ENCODE data around the gene SAFB2. TPM values are rescaled to one million over a fixed set of nuclear protein-coding genes. Genes with fewer than 3 reads are reported as not detected.

The SAFB2 gene
- total RNA-seq (24.6 TPM), polyA plus RNA-seq (ENCODE audit: insufficient read depth in 1 of 8, insufficient read length in 8 of 8, low replicate concordance in 1 of 8) (10 to 100 TPM; 34.0 to 55.9 (median 45.4) TPM)
- long read RNA-seq, donor 1, partial matches to known transcripts: 0 of 2 reads
- long read RNA-seq, donor 1, other reads (novel, unspliced or antisense): 0 of 2 reads
- long read RNA-seq, donor 2: 0 reads
- long read RNA-seq, donor 3, partial matches to known transcripts: 17 of 17 reads
- long read RNA-seq, donor 3, other reads (novel, unspliced or antisense): 0 of 17 reads
- long read RNA-seq, donor 4, partial matches to known transcripts: 11 of 11 reads
- long read RNA-seq, donor 4, other reads (novel, unspliced or antisense): 0 of 11 reads
- long read RNA-seq, donor 5, partial matches to known transcripts: 57 of 57 reads
- long read RNA-seq, donor 5, other reads (novel, unspliced or antisense): 0 of 57 reads
- long read RNA-seq, donor 6, partial matches to known transcripts: 34 of 36 reads
- long read RNA-seq, donor 6, other reads (novel, unspliced or antisense): 0 of 36 reads
- long read RNA-seq, donor 7, partial matches to known transcripts: 30 of 30 reads
- long read RNA-seq, donor 7, other reads (novel, unspliced or antisense): 0 of 30 reads
- long read RNA-seq, donor 8, partial matches to known transcripts: 29 of 34 reads
- long read RNA-seq, donor 8, other reads (novel, unspliced or antisense): 5 of 34 reads
- long read RNA-seq, donor 9, partial matches to known transcripts: 35 of 36 reads
- long read RNA-seq, donor 9, other reads (novel, unspliced or antisense): 0 of 36 reads
- long read RNA-seq, donor 10, partial matches to known transcripts: 52 of 64 reads
- long read RNA-seq, donor 10, other reads (novel, unspliced or antisense): 10 of 64 reads
- long read RNA-seq, donor 11, partial matches to known transcripts: 31 of 31 reads
- long read RNA-seq, donor 11, other reads (novel, unspliced or antisense): 0 of 31 reads

DNA sequence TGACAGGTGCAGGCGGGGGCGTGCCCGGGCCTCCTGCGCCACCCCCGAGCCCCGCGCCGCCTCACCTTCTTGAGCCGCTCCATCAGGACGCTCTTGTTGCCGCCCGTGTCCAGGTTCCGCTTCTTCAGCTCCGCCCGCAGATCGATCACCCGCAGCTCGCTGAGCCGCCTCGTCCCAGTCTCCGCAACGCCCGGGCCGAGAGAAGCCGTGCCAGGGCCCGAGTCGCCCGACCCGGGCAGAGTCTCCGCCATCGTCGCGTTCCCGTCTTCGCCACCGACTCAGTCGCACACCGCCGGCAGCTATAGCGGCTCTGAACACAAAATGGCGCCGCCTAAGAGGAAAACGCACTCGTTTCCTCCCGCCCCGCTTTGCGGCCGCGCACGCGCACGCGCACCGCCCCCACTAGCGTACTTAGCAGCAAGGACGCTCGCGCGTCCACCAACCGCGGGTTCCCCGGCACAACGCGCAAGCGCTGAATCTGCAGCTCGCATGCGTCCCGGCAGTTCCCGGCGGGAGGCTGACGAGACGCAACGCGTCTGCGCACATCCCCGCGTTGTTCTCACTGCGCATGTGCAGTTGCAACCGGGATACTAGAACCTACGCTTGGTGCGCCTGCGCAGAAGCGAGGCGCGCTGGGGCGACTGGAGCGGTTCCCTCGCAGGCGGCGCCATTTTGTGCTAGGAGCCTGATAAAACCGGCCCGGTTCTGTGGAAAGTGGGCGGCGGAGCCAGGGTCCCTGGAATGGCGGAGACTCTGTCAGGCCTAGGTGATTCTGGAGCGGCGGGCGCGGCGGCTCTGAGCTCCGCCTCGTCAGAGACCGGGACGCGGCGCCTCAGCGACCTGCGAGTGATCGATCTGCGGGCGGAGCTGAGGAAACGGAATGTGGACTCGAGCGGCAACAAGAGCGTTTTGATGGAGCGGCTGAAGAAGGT lies at the start of gene SAFB2, which contains the start of gene SAFB:
Gene SAFB2 (minus strand): TSS at position 312 of the 932 bp plus-strand sequence. CDS start 61 bp downstream, at position 251.
Gene SAFB (plus strand): TSS at position 619 of the 932 bp plus-strand sequence. CDS start 123 bp downstream, at position 742.
- WGBS (ENCODE audit: insufficient coverage): under 1% methylated on average over 116 of the region's 116 CpGs
- H3K9me3 ChIP-seq (replicated peaks; ENCODE audit: control insufficient read depth, low read depth, low read length): no peaks in the 10 kb centered on the region

DNA sequence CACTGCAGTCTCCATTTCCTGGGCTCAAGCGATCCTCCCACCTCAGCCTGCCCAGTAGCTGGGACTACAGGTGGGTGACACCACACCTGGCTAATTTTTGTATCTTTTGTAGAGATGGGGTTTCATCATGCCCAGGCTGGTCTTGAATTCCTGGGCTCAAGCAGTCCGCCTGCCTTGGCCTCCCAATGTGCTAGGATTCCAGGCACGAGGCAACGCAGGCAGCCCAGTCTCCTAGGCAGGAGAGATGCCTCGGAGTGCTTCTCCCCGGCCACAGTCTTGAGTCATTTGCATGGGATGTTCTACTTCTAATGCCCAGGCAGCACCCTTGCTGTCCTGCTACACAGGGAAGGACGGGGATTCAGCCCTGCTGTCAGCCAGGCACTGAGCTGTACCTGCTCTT lies 49.0 kb upstream of the SAFB2 start:
- H3K36me3 ChIP-seq (ENCODE audit: control insufficient read depth, insufficient read depth, low read length): peaks cover 45% of the 10 kb centered on the region
- H3K4me3 ChIP-seq (ENCODE audit: low read length): no peak overlapping the region
- no peak overlapping the region for H3K27ac ChIP-seq (ENCODE audit: low read length)
- peaks cover 23% of the 10 kb centered on the region for H3K4me1 ChIP-seq (ENCODE audit: control insufficient read depth, insufficient read depth, low read length)
- H3K27me3 ChIP-seq (ENCODE audit: control insufficient read depth, insufficient read depth, low read length): no peaks in the 10 kb centered on the region
- DNase-seq: no peak
- H3K9me3 ChIP-seq (replicated peaks; ENCODE audit: control insufficient read depth, low read depth, low read length): no peaks in the 10 kb centered on the region
- WGBS (ENCODE audit: insufficient coverage): 87% methylated on average over 7 of the region's 7 CpGs

More for the DNA sequence above, at the start of gene SAFB2, which contains the start of gene SAFB:
- H3K4me1 ChIP-seq (ENCODE audit: control insufficient read depth, insufficient read depth, low read length): peaks cover 33% of the 10 kb centered on the region
- no peaks in the 10 kb centered on the region for H3K27me3 ChIP-seq (ENCODE audit: control insufficient read depth, insufficient read depth, low read length)
- peak within 1 kb of the TSS; percentile 100 for H3K4me3 ChIP-seq (ENCODE audit: low read length)
- peak; percentile 100 for DNase-seq
- peak within 1 kb of the TSS; percentile 99 for H3K27ac ChIP-seq (ENCODE audit: low read length)
- H3K36me3 ChIP-seq (ENCODE audit: control insufficient read depth, insufficient read depth, low read length): peaks cover 54% of the 10 kb centered on the region

DNA sequence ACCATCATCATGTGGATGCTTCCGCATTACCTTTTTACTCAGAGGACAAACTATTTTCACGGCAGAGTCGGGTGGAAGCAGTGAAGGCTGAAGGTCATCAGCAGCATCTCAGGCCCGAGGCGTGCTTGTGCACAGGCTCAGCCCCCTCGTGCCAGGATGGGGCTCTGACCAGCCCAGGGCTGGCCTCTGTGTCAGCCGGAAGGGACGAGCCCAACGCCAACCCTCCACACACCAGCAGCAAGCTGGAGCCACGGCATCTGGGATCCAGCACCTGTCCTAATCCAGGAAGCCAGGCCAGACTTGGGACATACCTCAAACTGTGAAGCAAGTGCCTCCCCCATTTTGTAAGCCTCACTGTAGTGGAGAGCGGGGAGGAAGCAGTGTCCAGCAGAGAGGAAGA lies 46.6 kb upstream of the SAFB2 start:
- no peak overlapping the region for H3K27ac ChIP-seq (ENCODE audit: low read length)
- no peaks in the 10 kb centered on the region for H3K27me3 ChIP-seq (ENCODE audit: control insufficient read depth, insufficient read depth, low read length)
- peaks cover 68% of the 10 kb centered on the region for H3K36me3 ChIP-seq (ENCODE audit: control insufficient read depth, insufficient read depth, low read length)
- no peak for DNase-seq
- WGBS (ENCODE audit: insufficient coverage): 91% methylated on average over 10 of the region's 11 CpGs
- no peaks in the 10 kb centered on the region for H3K9me3 ChIP-seq (replicated peaks; ENCODE audit: control insufficient read depth, low read depth, low read length)
- no peak overlapping the region for H3K4me3 ChIP-seq (ENCODE audit: low read length)
- peaks cover 12% of the 10 kb centered on the region for H3K4me1 ChIP-seq (ENCODE audit: control insufficient read depth, insufficient read depth, low read length)

DNA sequence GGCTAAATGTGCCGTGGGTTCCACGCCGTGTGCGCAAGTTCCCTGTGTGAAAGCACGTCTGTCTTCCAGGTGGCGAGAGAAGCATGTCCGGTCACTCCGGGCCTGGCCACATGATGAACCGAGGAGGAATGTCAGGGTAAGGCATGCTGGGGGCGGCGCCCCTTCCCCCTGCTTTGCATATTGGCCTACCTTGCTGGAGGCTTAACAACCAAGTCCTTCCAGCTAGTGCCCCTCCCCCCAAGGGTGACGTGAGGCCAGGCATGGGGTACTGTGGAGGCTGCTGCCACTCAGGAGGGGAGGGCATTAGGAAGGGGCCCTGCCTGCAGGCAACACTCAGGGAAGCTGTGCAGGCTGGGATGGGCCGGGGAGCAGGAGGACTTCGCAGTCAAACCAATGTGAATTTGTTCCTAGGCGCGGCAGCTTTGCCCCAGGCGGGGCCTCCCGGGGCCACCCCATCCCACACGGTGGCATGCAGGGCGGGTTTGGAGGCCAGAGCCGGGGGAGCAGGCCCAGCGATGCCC lies 45.2 kb upstream of the SAFB2 start:
- Histone ChIP-seq H3K9me3 (replicated peaks; ENCODE audit: control insufficient read depth, low read depth, low read length) (no peaks in the 10 kb centered on the region), H3K27me3 (ENCODE audit: control insufficient read depth, insufficient read depth, low read length) (no peaks in the 10 kb centered on the region), H3K4me1 (ENCODE audit: control insufficient read depth, insufficient read depth, low read length) (peaks cover 15% of the 10 kb centered on the region), H3K36me3 (ENCODE audit: control insufficient read depth, insufficient read depth, low read length) (peaks cover 82% of the 10 kb centered on the region), H3K4me3 (ENCODE audit: low read length) (no peak overlapping the region), H3K27ac (ENCODE audit: low read length) (no peak overlapping the region)
- 81% methylated on average over 17 of the region's 22 CpGs for WGBS (ENCODE audit: insufficient coverage)
- DNase-seq: no peak

DNA sequence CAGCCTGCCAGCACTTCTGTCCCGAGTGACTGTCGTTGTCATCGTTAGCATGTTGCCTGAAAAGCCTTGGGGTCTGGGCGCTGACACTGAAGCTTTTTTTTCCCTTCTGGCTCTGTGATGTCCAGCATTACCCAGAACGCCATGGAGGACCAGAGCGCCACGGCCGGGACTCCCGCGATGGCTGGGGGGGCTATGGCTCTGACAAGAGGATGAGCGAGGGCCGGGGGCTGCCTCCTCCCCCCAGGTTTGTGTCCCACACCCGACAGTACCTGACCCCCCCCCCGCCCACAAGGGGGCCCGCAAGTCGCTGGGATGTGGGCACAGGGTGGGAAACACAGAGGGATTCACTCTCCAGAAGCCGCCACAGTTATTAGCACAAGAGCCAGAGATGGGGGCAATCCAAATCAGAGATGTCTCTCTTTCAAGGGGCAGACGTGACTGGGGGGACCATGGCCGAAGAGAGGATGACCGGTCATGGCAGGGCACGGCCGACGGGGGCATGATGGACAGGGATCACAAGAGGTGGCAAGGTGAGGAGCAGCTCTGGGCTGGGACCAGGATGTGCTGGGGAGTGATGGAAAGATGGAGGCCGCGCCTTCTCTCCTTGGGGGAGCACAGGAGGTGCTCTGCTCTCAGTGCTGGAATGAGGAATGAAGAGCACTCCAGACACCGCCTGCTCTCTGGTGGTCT lies 44.5 kb upstream of the SAFB2 start:
- 86% methylated on average over 15 of the region's 26 CpGs for WGBS (ENCODE audit: insufficient coverage)
- Histone ChIP-seq H3K27me3 (ENCODE audit: control insufficient read depth, insufficient read depth, low read length) (no peaks in the 10 kb centered on the region), H3K27ac (ENCODE audit: low read length) (no peak overlapping the region), H3K9me3 (replicated peaks; ENCODE audit: control insufficient read depth, low read depth, low read length) (no peaks in the 10 kb centered on the region), H3K4me1 (ENCODE audit: control insufficient read depth, insufficient read depth, low read length) (peaks cover 15% of the 10 kb centered on the region), H3K4me3 (ENCODE audit: low read length) (no peak overlapping the region), H3K36me3 (ENCODE audit: control insufficient read depth, insufficient read depth, low read length) (peaks cover 83% of the 10 kb centered on the region)
- no peak for DNase-seq

DNA sequence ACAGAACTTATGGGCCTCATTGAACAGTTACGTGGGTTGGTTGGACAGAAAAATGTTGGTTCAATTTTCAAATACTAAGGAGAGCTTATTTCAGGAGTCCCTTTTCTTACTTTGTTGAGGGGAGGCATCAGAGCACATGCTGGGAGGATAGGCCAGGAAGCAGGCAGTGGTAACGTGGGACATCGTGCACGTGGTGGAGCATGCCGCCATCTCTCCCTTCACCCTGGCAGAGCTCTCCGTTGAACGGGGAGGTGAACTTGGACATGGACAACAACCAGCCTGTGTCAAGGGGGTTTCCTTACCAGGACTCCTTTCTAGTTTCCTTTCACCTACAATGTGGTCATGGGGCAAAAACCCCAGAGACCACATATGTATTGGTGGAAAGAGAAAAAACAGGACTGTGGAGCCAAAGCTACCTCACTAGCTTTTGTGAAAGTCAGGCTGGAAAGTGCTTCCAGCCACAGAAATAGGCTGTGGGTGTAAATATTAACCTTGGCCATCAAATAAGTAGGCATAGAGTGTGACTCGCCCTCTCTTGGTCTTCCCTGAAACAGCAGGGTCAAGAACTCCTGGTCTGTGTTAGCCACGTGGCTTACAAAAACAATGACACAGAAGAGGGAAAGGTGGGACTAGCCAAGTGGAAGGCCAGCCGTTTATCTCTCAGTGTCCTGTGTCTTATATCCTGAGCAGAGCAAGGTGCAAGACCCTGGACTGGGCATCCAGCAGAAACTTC lies 43.4 kb upstream of the SAFB2 start:
- Histone ChIP-seq H3K4me3 (ENCODE audit: low read length) (no peak overlapping the region), H3K36me3 (ENCODE audit: control insufficient read depth, insufficient read depth, low read length) (peaks cover 86% of the 10 kb centered on the region), H3K9me3 (replicated peaks; ENCODE audit: control insufficient read depth, low read depth, low read length) (no peaks in the 10 kb centered on the region), H3K27me3 (ENCODE audit: control insufficient read depth, insufficient read depth, low read length) (no peaks in the 10 kb centered on the region), H3K4me1 (ENCODE audit: control insufficient read depth, insufficient read depth, low read length) (peaks cover 15% of the 10 kb centered on the region), H3K27ac (ENCODE audit: low read length) (no peak overlapping the region)
- DNase-seq: no peak
- WGBS (ENCODE audit: insufficient coverage): 85% methylated on average over 3 of the region's 10 CpGs

DNA sequence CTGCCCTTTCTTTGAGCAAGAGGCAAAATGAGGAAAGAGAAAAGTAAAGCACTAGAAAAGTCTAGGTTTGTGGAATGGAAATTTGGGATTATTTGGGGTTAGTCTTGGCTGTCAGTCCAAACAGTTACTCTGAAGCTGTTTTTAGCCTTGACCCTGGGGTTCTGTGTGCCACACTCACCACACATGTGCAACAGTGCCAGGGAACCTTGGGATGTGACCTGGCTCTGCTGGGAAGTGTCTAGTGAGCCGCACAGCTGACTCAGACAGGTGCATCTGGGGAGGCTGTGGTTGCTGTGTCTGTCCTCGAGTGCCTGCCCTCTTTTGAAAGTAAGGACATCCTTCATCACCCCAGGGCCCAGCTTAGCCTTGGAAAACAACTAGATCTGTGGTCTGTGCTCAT lies 41.9 kb upstream of the SAFB2 start:
- WGBS (ENCODE audit: insufficient coverage): 90% methylated on average over 1 of the region's 2 CpGs
- H3K9me3 ChIP-seq (replicated peaks; ENCODE audit: control insufficient read depth, low read depth, low read length): no peaks in the 10 kb centered on the region
- H3K27me3 ChIP-seq (ENCODE audit: control insufficient read depth, insufficient read depth, low read length): no peaks in the 10 kb centered on the region
- peak overlapping the region; percentile 80 for H3K27ac ChIP-seq (ENCODE audit: low read length)
- peaks cover 15% of the 10 kb centered on the region for H3K4me1 ChIP-seq (ENCODE audit: control insufficient read depth, insufficient read depth, low read length)
- DNase-seq: peak; percentile 52
- no peak overlapping the region for H3K4me3 ChIP-seq (ENCODE audit: low read length)
- H3K36me3 ChIP-seq (ENCODE audit: control insufficient read depth, insufficient read depth, low read length): peaks cover 90% of the 10 kb centered on the region

DNA sequence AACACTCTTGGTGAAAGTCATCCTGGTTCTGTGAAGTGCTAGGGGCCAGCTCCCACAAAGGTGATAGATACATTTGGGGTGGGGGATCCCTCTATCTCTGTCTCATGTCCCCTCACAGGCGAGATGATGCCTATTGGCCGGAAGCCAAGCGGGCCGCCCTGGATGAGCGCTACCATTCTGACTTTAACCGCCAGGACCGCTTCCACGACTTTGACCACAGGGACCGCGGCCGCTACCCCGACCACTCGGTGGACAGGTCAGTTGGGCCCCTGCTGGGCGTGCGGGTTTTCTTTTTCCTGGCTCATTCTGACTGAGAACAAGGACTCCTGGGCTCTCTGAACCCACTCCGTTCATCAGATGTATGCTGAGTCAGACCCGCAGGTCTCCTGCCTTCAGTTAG lies 41.3 kb upstream of the SAFB2 start:
- no peak overlapping the region for H3K4me3 ChIP-seq (ENCODE audit: low read length)
- no peak for DNase-seq
- no peaks in the 10 kb centered on the region for H3K9me3 ChIP-seq (replicated peaks; ENCODE audit: control insufficient read depth, low read depth, low read length)
- peaks cover 15% of the 10 kb centered on the region for H3K4me1 ChIP-seq (ENCODE audit: control insufficient read depth, insufficient read depth, low read length)
- peaks cover 89% of the 10 kb centered on the region for H3K36me3 ChIP-seq (ENCODE audit: control insufficient read depth, insufficient read depth, low read length)
- WGBS (ENCODE audit: insufficient coverage): 91% methylated on average over 14 of the region's 17 CpGs
- peak overlapping the region; percentile 80 for H3K27ac ChIP-seq (ENCODE audit: low read length)
- H3K27me3 ChIP-seq (ENCODE audit: control insufficient read depth, insufficient read depth, low read length): no peaks in the 10 kb centered on the region

All from muscle of leg (tissue), 16 donors.